SK-N-MC (cell line): ENCODE results near the gene TEX55.

Experiments
- EZH2 ChIP-seq: fragments of 200-600 bp; sonication (generic); IDR thresholded peaks from one replicate; pipeline ENCODE4 v1.6.1; 2017; ENCODE audit warnings: antibody characterized with exemption
- FOXP2 ChIP-seq: optimal IDR thresholded peaks from 2 replicates; pipeline ENCODE3; 2011; ENCODE audit warnings: mild to moderate bottlenecking, moderate library complexity; ENCODE audit not compliant: insufficient read depth; ENCODE audit errors: extremely low read length, control extremely low read depth
- POLR2AphosphoS5 ChIP-seq: IDR thresholded peaks from 2 replicates; pipeline ENCODE4 v1.6.1; 2012; ENCODE audit warnings: mild to moderate bottlenecking, low read depth, low read length, borderline replicate concordance

- TF ChIP-seq POLR2AphosphoS5 (no peak), EZH2 (no peak), FOXP2 (no peak)
Measured at GRCh38 chr3:119104031-119104430, 41.9 kb upstream of the TEX55 start.
